ENCODE measurements around the gene RCL1. TPM values are rescaled to one million over a fixed set of nuclear protein-coding genes. Genes with fewer than 3 reads are reported as not detected.

Gene RCL1
- polyA plus RNA-seq, 1 of the 3 experiments (the other 2 are of a cell fraction) = 18.4 TPM

DNA sequence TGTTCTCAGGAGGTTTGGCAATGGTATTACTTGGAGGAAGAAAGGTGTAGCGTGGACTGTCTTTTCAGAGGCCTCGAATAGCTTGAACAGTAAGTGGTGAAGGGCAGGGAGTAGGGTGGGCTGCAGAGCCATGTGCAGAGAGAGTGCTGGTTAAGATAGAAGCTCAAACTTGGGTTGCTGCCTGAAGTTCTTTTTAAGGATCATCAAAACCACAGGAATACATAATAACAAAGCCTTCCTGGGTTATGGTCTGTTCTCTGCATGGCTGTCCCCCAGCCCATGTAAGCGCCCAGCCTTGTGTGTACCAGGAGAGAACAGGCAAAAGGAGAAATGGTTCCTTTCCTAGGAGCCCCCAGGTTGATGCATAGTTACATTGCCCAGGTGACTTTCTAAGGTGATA, 43.9 kb downstream of the RCL1 start:
- CTCF ChIA-PET = no interaction called here
- peaks cover 0 to 17% of the 10 kb centered on the region in 2 experiments; a peak in 1 of 4 replicates for H3K4me1 ChIP-seq (ENCODE audit: control insufficient read depth in 1 of 2, insufficient read depth in 2 of 2, low read depth in 1 of 2, low read length in 1 of 2)
- peaks cover 5 to 36% of the 10 kb centered on the region in 2 experiments for H3K36me3 ChIP-seq (replicated peaks in 1 of 2; ENCODE audit: control insufficient read depth in 1 of 2, insufficient read depth in 2 of 2, low read length in 1 of 2)
- H3K27me3 ChIP-seq (ENCODE audit: insufficient read depth) = no peaks in the 10 kb centered on the region
- no peak for DNase-seq
- H3K27ac ChIP-seq (ENCODE audit: low read depth in 2 of 2, low read length in 1 of 2) = no peak overlapping the region; a peak in 1 of 4 replicates
- H3K9me2 ChIP-seq = no peaks in the 10 kb centered on the region
- WGBS (ENCODE audit: low lambda C conversion rate) = 100% methylated on average over 3 of the region's 3 CpGs
- H4K20me1 ChIP-seq (ENCODE audit: insufficient read depth) = no peaks in the 10 kb centered on the region
- no peak overlapping the region for H2AFZ ChIP-seq (ENCODE audit: low read depth)
- peaks cover 14% of the 10 kb centered on the region for H3F3A ChIP-seq (replicated peaks; ENCODE audit: insufficient read depth)
- H3K4me3 ChIP-seq (ENCODE audit: low read depth in 2 of 2, low read length in 1 of 2) = no peak overlapping the region
- POLR2A ChIA-PET = no interaction called here
- no peak overlapping the region for H3K4me2 ChIP-seq
- H3K9ac ChIP-seq = no peak overlapping the region
- H3K9me3 ChIP-seq = no peaks in the 10 kb centered on the region
- H3K79me2 ChIP-seq (ENCODE audit: insufficient read depth) = peaks cover 9% of the 10 kb centered on the region; the same call in 1 of the 2 replicates
- TF ChIP-seq, protein P1, sequence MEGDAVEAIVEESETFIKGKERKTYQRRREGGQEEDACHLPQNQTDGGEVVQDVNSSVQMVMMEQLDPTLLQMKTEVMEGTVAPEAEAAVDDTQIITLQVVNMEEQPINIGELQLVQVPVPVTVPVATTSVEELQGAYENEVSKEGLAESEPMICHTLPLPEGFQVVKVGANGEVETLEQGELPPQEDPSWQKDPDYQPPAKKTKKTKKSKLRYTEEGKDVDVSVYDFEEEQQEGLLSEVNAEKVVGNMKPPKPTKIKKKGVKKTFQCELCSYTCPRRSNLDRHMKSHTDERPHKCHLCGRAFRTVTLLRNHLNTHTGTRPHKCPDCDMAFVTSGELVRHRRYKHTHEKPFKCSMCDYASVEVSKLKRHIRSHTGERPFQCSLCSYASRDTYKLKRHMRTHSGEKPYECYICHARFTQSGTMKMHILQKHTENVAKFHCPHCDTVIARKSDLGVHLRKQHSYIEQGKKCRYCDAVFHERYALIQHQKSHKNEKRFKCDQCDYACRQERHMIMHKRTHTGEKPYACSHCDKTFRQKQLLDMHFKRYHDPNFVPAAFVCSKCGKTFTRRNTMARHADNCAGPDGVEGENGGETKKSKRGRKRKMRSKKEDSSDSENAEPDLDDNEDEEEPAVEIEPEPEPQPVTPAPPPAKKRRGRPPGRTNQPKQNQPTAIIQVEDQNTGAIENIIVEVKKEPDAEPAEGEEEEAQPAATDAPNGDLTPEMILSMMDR (IDR thresholded peaks at IDR 0.05) = no peak
- TF ChIP-seq EZH2phosphoT487 (IDR thresholded peaks at IDR 0.05; ENCODE audit: borderline replicate concordance, low read depth) (no peak), JUND (IDR thresholded peaks at IDR 0.05) (no peak), SIN3A (IDR thresholded peaks at IDR 0.05; ENCODE audit: borderline replicate concordance, low read depth, low read length) (no peak), MEF2A (IDR thresholded peaks at IDR 0.05; ENCODE audit: borderline replicate concordance, low read depth) (no peak), MXI1 (IDR thresholded peaks at IDR 0.05; ENCODE audit: low read depth, low read length) (no peak)

DNA sequence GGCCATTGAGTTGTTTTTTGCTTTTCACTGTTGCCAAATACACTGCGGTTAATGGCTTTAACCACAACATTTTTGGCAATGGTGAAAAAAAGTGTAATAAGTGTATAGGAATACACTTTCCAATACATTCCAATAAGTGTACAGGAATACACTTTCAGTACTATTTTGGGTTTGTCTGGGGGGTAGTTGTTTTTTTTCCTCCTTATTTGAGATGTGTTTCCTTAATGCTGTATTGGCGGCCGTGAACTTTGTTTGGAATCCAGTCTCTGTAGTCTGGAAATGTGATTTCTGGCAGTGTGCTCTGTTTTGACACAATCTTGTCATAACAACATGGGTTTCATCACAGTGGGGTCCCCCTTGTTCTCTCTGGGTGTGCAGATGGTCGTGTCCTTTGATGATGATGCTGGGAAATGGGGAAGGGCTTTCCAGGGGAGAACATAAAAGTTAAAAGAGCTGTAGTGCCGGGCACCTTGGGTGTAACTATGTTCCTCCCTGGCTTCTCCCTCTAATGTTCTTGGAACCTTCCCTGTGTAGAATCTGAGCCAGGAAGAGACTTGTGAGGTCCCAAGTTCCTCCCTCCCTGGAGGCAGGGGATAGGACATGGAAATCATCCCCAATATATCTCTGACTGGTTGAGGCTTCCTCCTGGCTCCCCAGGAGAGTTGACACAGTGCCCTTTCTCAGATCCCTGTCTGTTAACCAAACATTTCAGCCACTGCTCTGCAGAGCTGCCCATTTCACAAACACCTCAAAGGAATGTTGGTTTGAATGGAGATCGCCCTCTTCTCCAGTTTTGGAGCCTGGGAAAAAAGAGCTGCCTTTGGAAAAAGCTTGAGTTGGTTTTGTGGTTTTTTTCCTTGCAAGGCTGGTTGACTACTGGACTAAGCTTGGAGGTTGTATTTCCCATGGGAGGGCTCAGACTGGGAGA, 44.8 kb downstream of the RCL1 start:
- Histone ChIP-seq H3K4me3 (ENCODE audit: low read depth in 2 of 2, low read length in 1 of 2) (no peak overlapping the region), H4K20me1 (ENCODE audit: insufficient read depth) (no peaks in the 10 kb centered on the region), H3K36me3 (replicated peaks in 1 of 2; ENCODE audit: control insufficient read depth in 1 of 2, insufficient read depth in 2 of 2, low read length in 1 of 2) (peaks cover 5 to 44% of the 10 kb centered on the region in 2 experiments), H3K4me2 (no peak overlapping the region; the same call in 1 of the 2 replicates), H3K9ac (no peak overlapping the region; the same call in 1 of the 2 replicates), H3K9me2 (no peaks in the 10 kb centered on the region), H3F3A (replicated peaks; ENCODE audit: insufficient read depth) (peaks cover 8% of the 10 kb centered on the region), H3K27me3 (ENCODE audit: insufficient read depth) (no peaks in the 10 kb centered on the region), H3K4me1 (ENCODE audit: control insufficient read depth in 1 of 2, insufficient read depth in 2 of 2, low read depth in 1 of 2, low read length in 1 of 2) (peaks cover 0 to 17% of the 10 kb centered on the region in 2 experiments; a peak in 1 of 4 replicates), H3K27ac (ENCODE audit: low read depth in 2 of 2, low read length in 1 of 2) (peak overlapping the region in 1 of 2 experiments; percentile 65; a peak in 2 of 4 replicates), H2AFZ (ENCODE audit: low read depth) (no peak overlapping the region), H3K79me2 (ENCODE audit: insufficient read depth) (peaks cover 3% of the 10 kb centered on the region; the same call in 1 of the 2 replicates), H3K9me3 (no peaks in the 10 kb centered on the region)
- ChIA-PET POLR2A (no interaction called here), CTCF (no interaction called here)
- TF ChIP-seq TAF1 (IDR thresholded peaks at IDR 0.05; ENCODE audit: borderline replicate concordance, low read depth, low read length) (no peak), FOXM1 (IDR thresholded peaks at IDR 0.05; ENCODE audit: low read depth) (no peak), SMC3 (IDR thresholded peaks at IDR 0.05; ENCODE audit: low read depth, low read length) (no peak)
- WGBS (ENCODE audit: low lambda C conversion rate) = 91% methylated on average over 6 of the region's 6 CpGs
- DNase-seq = no peak
